ENCODE results near the gene FLNB.

Gene FLNB

GRCh38 chr3:58013099-58013498 is 4.9 kb downstream of the FLNB start:
- no peak for TF ChIP-seq CTCF (IDR thresholded peaks at IDR 0.05; ENCODE audit: low read depth, low read length)
- no peak overlapping the region for H3K4me3 ChIP-seq (ENCODE audit: low read depth, low read length)
- in situ Hi-C loops (cut with HindIII; ENCODE audit: low sequenced_read_pairs): no loop called here
- no peak for DNase-seq (ENCODE audit: low read depth, low spot score)

GRCh38 chr3:58013973-58014649 is 5.9 kb downstream of the FLNB start:
- in situ Hi-C loops (cut with HindIII; ENCODE audit: low sequenced_read_pairs): no loop called here
- DNase-seq (ENCODE audit: low read depth, low spot score): peak; percentile 93
- TF ChIP-seq CTCF (IDR thresholded peaks at IDR 0.05; ENCODE audit: low read depth, low read length): no peak

GRCh38 chr3:58015520-58015915 is 7.3 kb downstream of the FLNB start:
- no peak for TF ChIP-seq CTCF (IDR thresholded peaks at IDR 0.05; ENCODE audit: low read depth, low read length)
- in situ Hi-C loops (cut with HindIII; ENCODE audit: low sequenced_read_pairs): no loop called here
- no peak for DNase-seq (ENCODE audit: low read depth, low spot score)
- H3K4me3 ChIP-seq (ENCODE audit: low read depth, low read length): no peak overlapping the region

More at GRCh38 chr3:58013973-58014649, 5.9 kb downstream of the FLNB start:
- H3K4me3 ChIP-seq (ENCODE audit: low read depth, low read length): no peak overlapping the region

DNA sequence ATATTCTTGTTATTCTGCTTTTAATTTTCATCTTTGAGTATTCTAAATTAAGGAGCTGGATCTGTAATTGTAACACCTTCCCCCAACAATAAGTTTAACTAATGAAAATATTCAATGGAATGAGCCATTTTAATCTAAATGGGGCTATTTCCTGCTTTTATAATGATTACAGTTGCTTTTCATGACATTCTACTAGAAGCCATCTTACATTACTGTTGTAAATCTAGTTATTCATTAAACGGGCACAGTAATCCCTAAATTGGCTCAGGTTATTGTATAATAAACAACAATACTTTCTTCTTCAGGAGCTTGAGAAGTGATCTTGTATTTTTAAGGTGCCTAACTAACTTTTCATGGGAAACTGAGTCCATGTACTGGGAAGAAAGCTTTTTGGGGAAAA is 8.5 kb downstream of the FLNB start:
- TF ChIP-seq CTCF (IDR thresholded peaks at IDR 0.05; ENCODE audit: low read depth, low read length): no peak
- no peak overlapping the region for H3K4me3 ChIP-seq (ENCODE audit: low read depth, low read length)
- DNase-seq (ENCODE audit: low read depth, low spot score): no peak
- in situ Hi-C loops (cut with HindIII; ENCODE audit: low sequenced_read_pairs): no loop called here

GRCh38 chr3:58018892-58019742 is 10.9 kb downstream of the FLNB start:
- TF ChIP-seq CTCF (IDR thresholded peaks at IDR 0.05; ENCODE audit: low read depth, low read length): no peak
- H3K4me3 ChIP-seq (ENCODE audit: low read depth, low read length): no peak overlapping the region
- in situ Hi-C loops (cut with HindIII; ENCODE audit: low sequenced_read_pairs): no loop called here
- DNase-seq (ENCODE audit: low read depth, low spot score): no peak

- DNase-seq (ENCODE audit: low read depth, low spot score): no peak
- in situ Hi-C loops (cut with HindIII; ENCODE audit: low sequenced_read_pairs): no loop called here
- no peak overlapping the region for H3K4me3 ChIP-seq (ENCODE audit: low read depth, low read length)
- TF ChIP-seq CTCF (IDR thresholded peaks at IDR 0.05; ENCODE audit: low read depth, low read length): no peak
These were observed 12.5 kb downstream of the FLNB start for GRCh38 chr3:58020783-58021071.

All from astrocyte of the spinal cord (primary cell).